HG03432 (cell line): Measurements from ENCODE around the gene STMN1.
A peak's percentile ranks its signal among the peaks of the same experiment; 100 is the strongest.

Source experiments
- ATAC-seq: cut with Tn5 transposase; IDR thresholded peaks from one replicate; pipeline ENCODE4 v1.9.1; 2021; ENCODE audit warnings: mild to moderate bottlenecking, moderate library complexity; ENCODE audit not compliant: unreplicated experiment

The STMN1 gene

GRCh38 chr1:25896266-25896665 lies 10.0 kb downstream of the STMN1 start:
- no peak for ATAC-seq

- ATAC-seq: peak; percentile 91
Observed at GRCh38 chr1:25895365-25895990, 10.7 kb downstream of the STMN1 start.

GRCh38 chr1:25893116-25893515 lies 13.1 kb downstream of the STMN1 start:
- ATAC-seq: no peak

- ATAC-seq: no peak
Observed at GRCh38 chr1:25891606-25892005, 14.6 kb downstream of the STMN1 start.

- ATAC-seq: no peak
Observed at GRCh38 chr1:25890239-25891034, 15.8 kb downstream of the STMN1 start.

GRCh38 chr1:25889470-25889869 lies 16.7 kb downstream of the STMN1 start:
- no peak for ATAC-seq

GRCh38 chr1:25888426-25888987 lies 17.7 kb downstream of the STMN1 start:
- no peak for ATAC-seq

- ATAC-seq: no peak
Observed at GRCh38 chr1:25885602-25886001, 20.6 kb downstream of the STMN1 start.

- no peak for ATAC-seq
Observed at GRCh38 chr1:25881266-25881665, 25.0 kb downstream of the STMN1 start.

- no peak for ATAC-seq
Observed at GRCh38 chr1:25880518-25880917, 25.7 kb downstream of the STMN1 start.

GRCh38 chr1:25879675-25880074 lies 26.5 kb downstream of the STMN1 start:
- ATAC-seq: no peak

- ATAC-seq: no peak
Observed at GRCh38 chr1:25878690-25879089, 27.5 kb downstream of the STMN1 start.

GRCh38 chr1:25877155-25877554 lies 29.1 kb downstream of the STMN1 start:
- ATAC-seq: no peak

- no peak for ATAC-seq
Observed at GRCh38 chr1:25876693-25877077, 29.5 kb downstream of the STMN1 start.

- peak; percentile 23 for ATAC-seq
Observed at GRCh38 chr1:25875856-25876692, 30.1 kb downstream of the STMN1 start.

GRCh38 chr1:25875154-25875855 lies 30.9 kb downstream of the STMN1 start, which contains the start of gene PAQR7:
TSS of gene PAQR7 (minus strand) at chr1:25875708. CDS start at chr1:25863839, 11,869 bp downstream.
- ATAC-seq: peak; percentile 71

- no peak for ATAC-seq
Observed at GRCh38 chr1:25874635-25875153, 31.5 kb downstream of the STMN1 start.

- ATAC-seq: no peak
Observed at GRCh38 chr1:25874209-25874608, 32.0 kb downstream of the STMN1 start.

- no peak for ATAC-seq
Observed at GRCh38 chr1:25873120-25873519, 33.1 kb downstream of the STMN1 start.

GRCh38 chr1:25872713-25873112 lies 33.5 kb downstream of the STMN1 start:
- ATAC-seq: no peak
